WTC11 (cell line): ENCODE measurements around the gene SLC13A5. TPM values are rescaled to one million over a fixed set of nuclear protein-coding genes. Genes with fewer than 3 reads are reported as not detected.
"Not testable (repeated sequence)": the region's sequence is repeated elsewhere in the genome, so short reads cannot be mapped to it uniquely, and the experiment has no call there.

Experiments
- ATAC-seq: fragments of 200-7000 bp; cut with Tn5 transposase; 2 replicates; pipeline ENCODE4 v1.10.0; 2021; ENCODE audit warnings: mild to moderate bottlenecking, moderate library complexity
- CTCF ChIA-PET: fragments of 300-600 bp; sonication (Branson Sonifier 250); formaldehyde crosslinking; loops from one replicate; lab custom pipeline; 2021; ENCODE audit warnings: antibody characterized with exemption; lab: Charles Lee
- POLR2A ChIA-PET: fragments of 350-600 bp; sonication (Branson Sonifier 250); formaldehyde crosslinking; loops from one replicate; lab custom pipeline; 2021; ENCODE audit warnings: antibody characterized with exemption; lab: Charles Lee
- DNase-seq: peaks from one replicate; pipeline ENCODE4 v3.0.0; 2021; ENCODE audit warnings: low spot score
- H3K27ac Mint-ChIP-seq: 2 replicates; pipeline ENCODE4 v1.8.0; 2021; ENCODE audit warnings: mixed read lengths
- H3K27me3 Mint-ChIP-seq: 2 replicates; pipeline ENCODE4 v1.8.0; 2021; ENCODE audit warnings: low read depth, mild to moderate bottlenecking, moderate library complexity, mixed read lengths
- H3K36me3 Mint-ChIP-seq: 2 replicates; pipeline ENCODE4 v1.8.0; 2021; ENCODE audit warnings: mixed read lengths
- H3K4me1 Mint-ChIP-seq: 2 replicates; pipeline ENCODE4 v1.8.0; 2022; ENCODE audit warnings: mixed read lengths
- H3K4me3 Mint-ChIP-seq: 2 replicates; pipeline ENCODE4 v1.8.0; 2021; ENCODE audit warnings: mild to moderate bottlenecking, moderate library complexity, mixed read lengths
- H3K9me3 Mint-ChIP-seq: 2 replicates; pipeline ENCODE4 v1.8.0; 2021; ENCODE audit warnings: mixed read lengths
- CREB1 ChIP-seq: sonication (generic); formaldehyde crosslinking; IDR thresholded peaks from 2 replicates; pipeline ENCODE4 v1.8.0; 2023; ENCODE audit warnings: mild to moderate bottlenecking, missing genetic modification reagents
- ESRRA ChIP-seq: sonication (generic); formaldehyde crosslinking; IDR thresholded peaks from 2 replicates; pipeline ENCODE4 v1.8.1; 2022; ENCODE audit warnings: mild to moderate bottlenecking, missing genetic modification reagents, borderline replicate concordance
- FOXJ3 ChIP-seq: sonication (generic); formaldehyde crosslinking; IDR thresholded peaks from 2 replicates; pipeline ENCODE4 v1.9.0; 2021; ENCODE audit warnings: missing genetic modification reagents, mild to moderate bottlenecking, borderline replicate concordance
- GRHL2 ChIP-seq: fragments of 250-450 bp; sonication (Bioruptor Pico); IDR thresholded peaks from 2 replicates; pipeline ENCODE4 v1.8.0; 2022; ENCODE audit warnings: mild to moderate bottlenecking, moderate library complexity; ENCODE audit not compliant: insufficient replicate concordance, severe bottlenecking
- JUN ChIP-seq: sonication (generic); formaldehyde crosslinking; IDR thresholded peaks from 2 replicates; pipeline ENCODE4 v1.8.0; 2023; ENCODE audit warnings: mild to moderate bottlenecking, missing genetic modification reagents
- NFE2L1 ChIP-seq: sonication (generic); formaldehyde crosslinking; IDR thresholded peaks from 2 replicates; pipeline ENCODE4 v1.8.1; 2023; ENCODE audit warnings: missing genetic modification reagents
- NR2C2 ChIP-seq: sonication (generic); formaldehyde crosslinking; IDR thresholded peaks from 2 replicates; pipeline ENCODE4 v1.8.0; 2022; ENCODE audit warnings: mild to moderate bottlenecking, missing genetic modification reagents
- TEAD4 ChIP-seq: sonication (generic); formaldehyde crosslinking; IDR thresholded peaks from 2 replicates; pipeline ENCODE4 v1.8.0; 2022; ENCODE audit warnings: mild to moderate bottlenecking, missing genetic modification reagents
- ZNF138 ChIP-seq: sonication (generic); formaldehyde crosslinking; conservative IDR thresholded peaks from 2 replicates; pipeline ENCODE4 v1.8.1; 2022; ENCODE audit warnings: mild to moderate bottlenecking, moderate library complexity, missing genetic modification reagents
- total RNA-seq: library from RNA; stranded (reverse); gene quantifications from 3 replicates; pipeline ENCODE4 v1.2.3, GENCODE V29; 2021
- TF ChIP-seq, protein P1 (sequence below): fragments of 200-600 bp; IDR thresholded peaks from 2 replicates; pipeline ENCODE4 v1.8.0; 2022; ENCODE audit warnings: antibody characterized with exemption
- TF ChIP-seq, protein P2 (sequence below): sonication (generic); formaldehyde crosslinking; IDR thresholded peaks from 2 replicates; pipeline ENCODE4 v1.8.1; 2023; ENCODE audit warnings: mild to moderate bottlenecking, moderate library complexity, missing genetic modification reagents
- TF ChIP-seq, protein P3 (sequence below): sonication (generic); formaldehyde crosslinking; IDR thresholded peaks from 2 replicates; pipeline ENCODE4 v1.8.1; 2022; ENCODE audit warnings: mild to moderate bottlenecking, moderate library complexity, missing genetic modification reagents
- TF ChIP-seq, protein P4 (sequence below): fragments of 250-450 bp; sonication (Bioruptor Pico); IDR thresholded peaks from 2 replicates; pipeline ENCODE4 v1.9.0; 2021; ENCODE audit warnings: mild to moderate bottlenecking, borderline replicate concordance
- TF ChIP-seq, protein P5 (sequence below): sonication (generic); formaldehyde crosslinking; IDR thresholded peaks from 2 replicates; pipeline ENCODE4 v1.8.1; 2023; ENCODE audit warnings: mild to moderate bottlenecking, missing genetic modification reagents
- TF ChIP-seq, protein P6 (sequence below): sonication (generic); formaldehyde crosslinking; IDR thresholded peaks from 2 replicates; pipeline ENCODE4 v1.8.1; 2023; ENCODE audit warnings: mild to moderate bottlenecking, missing genetic modification reagents, moderate library complexity
- TF ChIP-seq, protein P7 (sequence below): sonication (generic); formaldehyde crosslinking; IDR thresholded peaks from 2 replicates; pipeline ENCODE4 v1.8.0; 2023; ENCODE audit warnings: missing genetic modification reagents
- TF ChIP-seq, protein P8 (sequence below): fragments of 250-450 bp; sonication (Bioruptor Pico); conservative IDR thresholded peaks from 2 replicates; pipeline ENCODE4 v1.9.0; 2021; ENCODE audit warnings: mild to moderate bottlenecking

Gene SLC13A5
- total RNA-seq, 1 experiment from 2014 or later = 1.8 TPM

DNA sequence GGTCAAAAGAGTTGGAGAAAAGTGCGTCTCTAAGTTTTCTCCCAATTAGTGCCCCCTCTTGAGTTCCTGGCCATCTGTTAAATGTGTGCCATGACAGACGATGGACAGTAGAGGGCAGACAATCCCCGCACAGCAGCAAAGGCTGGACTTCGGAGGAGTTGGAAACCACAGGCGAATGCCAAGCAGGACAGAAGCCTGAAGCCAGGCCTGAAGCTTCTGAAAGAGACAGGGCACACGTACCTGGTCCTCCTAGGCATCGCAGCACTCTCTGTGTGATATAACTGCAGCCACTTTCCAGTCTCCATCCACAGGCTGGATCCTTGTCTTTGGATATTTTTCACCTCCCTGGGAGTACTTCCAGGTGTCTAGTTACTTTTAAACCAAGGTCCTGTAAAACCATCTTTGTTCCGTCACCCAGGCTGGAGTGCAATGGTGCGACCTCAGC lies 47.1 kb downstream of the SLC13A5 start:
- ChIA-PET POLR2A (no interaction called here), CTCF (interaction anchor here (0.5 to 3.0 kb wide), 27 partner anchors 9 to 356 kb away, joined by 3 to 31 read pairs (median 4); partner anchors contain the start of genes FBXO39, SLC13A5 and TEKT1)
- TF ChIP-seq, protein P1, sequence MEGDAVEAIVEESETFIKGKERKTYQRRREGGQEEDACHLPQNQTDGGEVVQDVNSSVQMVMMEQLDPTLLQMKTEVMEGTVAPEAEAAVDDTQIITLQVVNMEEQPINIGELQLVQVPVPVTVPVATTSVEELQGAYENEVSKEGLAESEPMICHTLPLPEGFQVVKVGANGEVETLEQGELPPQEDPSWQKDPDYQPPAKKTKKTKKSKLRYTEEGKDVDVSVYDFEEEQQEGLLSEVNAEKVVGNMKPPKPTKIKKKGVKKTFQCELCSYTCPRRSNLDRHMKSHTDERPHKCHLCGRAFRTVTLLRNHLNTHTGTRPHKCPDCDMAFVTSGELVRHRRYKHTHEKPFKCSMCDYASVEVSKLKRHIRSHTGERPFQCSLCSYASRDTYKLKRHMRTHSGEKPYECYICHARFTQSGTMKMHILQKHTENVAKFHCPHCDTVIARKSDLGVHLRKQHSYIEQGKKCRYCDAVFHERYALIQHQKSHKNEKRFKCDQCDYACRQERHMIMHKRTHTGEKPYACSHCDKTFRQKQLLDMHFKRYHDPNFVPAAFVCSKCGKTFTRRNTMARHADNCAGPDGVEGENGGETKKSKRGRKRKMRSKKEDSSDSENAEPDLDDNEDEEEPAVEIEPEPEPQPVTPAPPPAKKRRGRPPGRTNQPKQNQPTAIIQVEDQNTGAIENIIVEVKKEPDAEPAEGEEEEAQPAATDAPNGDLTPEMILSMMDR = peak; percentile 68
- TF ChIP-seq, protein P2, sequence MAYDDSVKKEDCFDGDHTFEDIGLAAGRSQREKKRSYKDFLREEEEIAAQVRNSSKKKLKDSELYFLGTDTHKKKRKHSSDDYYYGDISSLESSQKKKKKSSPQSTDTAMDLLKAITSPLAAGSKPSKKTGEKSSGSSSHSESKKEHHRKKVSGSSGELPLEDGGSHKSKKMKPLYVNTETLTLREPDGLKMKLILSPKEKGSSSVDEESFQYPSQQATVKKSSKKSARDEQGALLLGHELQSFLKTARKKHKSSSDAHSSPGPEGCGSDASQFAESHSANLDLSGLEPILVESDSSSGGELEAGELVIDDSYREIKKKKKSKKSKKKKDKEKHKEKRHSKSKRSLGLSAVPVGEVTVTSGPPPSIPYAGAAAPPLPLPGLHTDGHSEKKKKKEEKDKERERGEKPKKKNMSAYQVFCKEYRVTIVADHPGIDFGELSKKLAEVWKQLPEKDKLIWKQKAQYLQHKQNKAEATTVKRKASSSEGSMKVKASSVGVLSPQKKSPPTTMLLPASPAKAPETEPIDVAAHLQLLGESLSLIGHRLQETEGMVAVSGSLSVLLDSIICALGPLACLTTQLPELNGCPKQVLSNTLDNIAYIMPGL (CRISPR knock-in tag) = no peak
- peak; percentile 95 for ATAC-seq
- Mint-ChIP-seq H3K27ac (no peak overlapping the region), H3K9me3 (no peaks in the 10 kb centered on the region), H3K27me3 (peaks cover 41% of the 10 kb centered on the region), H3K4me1 (peaks cover 12% of the 10 kb centered on the region), H3K36me3 (no peaks in the 10 kb centered on the region), H3K4me3 (no peak overlapping the region)
- DNase-seq = peak; percentile 78

DNA sequence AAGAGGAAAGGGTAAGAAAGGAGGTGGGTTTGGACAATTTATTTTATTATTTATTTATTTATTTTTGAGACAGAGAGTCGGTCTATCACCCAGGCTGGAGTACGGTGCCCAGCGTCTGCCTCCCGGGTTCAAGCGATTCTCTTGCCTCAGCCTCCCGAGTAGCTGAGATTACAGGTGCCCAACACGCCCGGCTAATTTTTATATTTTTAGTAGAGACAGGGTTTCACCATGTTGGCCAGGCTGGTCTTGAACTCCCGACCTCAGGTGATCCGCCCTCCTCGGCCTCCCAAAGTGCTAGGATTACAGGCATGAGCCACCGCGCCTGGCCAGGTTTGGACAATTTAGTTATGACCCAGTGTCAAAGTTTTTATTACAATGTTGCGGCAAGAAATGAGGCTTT lies 50.0 kb downstream of the SLC13A5 start:
- H3K27me3 Mint-ChIP-seq = peaks cover 55% of the 10 kb centered on the region
- ATAC-seq, H3K27ac Mint-ChIP-seq, H3K9me3 Mint-ChIP-seq, POLR2A ChIA-PET, DNase-seq, H3K4me1 Mint-ChIP-seq, H3K36me3 Mint-ChIP-seq, H3K4me3 Mint-ChIP-seq: not testable (repeated sequence)
- CTCF ChIA-PET = interaction anchor here (0.6 kb wide), 1 partner anchor 897 kb away, joined by 3 read pairs; no protein-coding TSS in a partner anchor

DNA sequence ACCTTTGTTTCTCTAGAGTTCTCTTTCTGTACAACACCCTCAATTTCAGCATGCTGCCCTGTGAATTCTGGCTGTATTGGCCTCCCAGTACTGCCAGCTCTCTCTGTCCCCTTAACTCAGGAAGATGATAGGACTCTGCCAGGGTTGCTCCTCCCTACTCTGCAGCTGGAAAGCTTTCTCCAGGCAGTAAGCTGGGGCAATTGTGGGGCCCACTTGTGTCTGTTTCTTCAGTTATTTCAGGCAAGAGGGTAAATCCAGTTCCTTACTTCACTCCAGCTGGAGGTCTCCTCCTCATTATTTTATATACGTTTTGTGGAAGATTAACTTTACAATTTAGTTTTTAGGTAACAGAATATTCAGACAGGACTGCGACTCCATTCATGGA lies 51.7 kb downstream of the SLC13A5 start:
- no peak for ATAC-seq
- CTCF ChIA-PET = interaction anchor here (0.8 to 1.6 kb wide), 3 partner anchors 182 to 361 kb away, joined by 3 to 8 read pairs (median 3); no protein-coding TSS in a partner anchor
- H3K27me3 Mint-ChIP-seq = peaks cover 55% of the 10 kb centered on the region
- TF ChIP-seq, protein P3, sequence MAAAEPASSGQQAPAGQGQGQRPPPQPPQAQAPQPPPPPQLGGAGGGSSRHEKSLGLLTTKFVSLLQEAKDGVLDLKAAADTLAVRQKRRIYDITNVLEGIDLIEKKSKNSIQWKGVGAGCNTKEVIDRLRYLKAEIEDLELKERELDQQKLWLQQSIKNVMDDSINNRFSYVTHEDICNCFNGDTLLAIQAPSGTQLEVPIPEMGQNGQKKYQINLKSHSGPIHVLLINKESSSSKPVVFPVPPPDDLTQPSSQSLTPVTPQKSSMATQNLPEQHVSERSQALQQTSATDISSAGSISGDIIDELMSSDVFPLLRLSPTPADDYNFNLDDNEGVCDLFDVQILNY = no peak
- TF ChIP-seq FOXJ3 (CRISPR knock-in tag) (no peak), NR2C2 (CRISPR knock-in tag) (no peak), GRHL2 (CRISPR knock-in tag) (no peak), JUN (no peak), TEAD4 (no peak), CREB1 (CRISPR knock-in tag) (no peak), ESRRA (CRISPR knock-in tag) (no peak), NFE2L1 (no peak), ZNF138 (CRISPR knock-in tag) (no peak)
- TF ChIP-seq, protein P4, sequence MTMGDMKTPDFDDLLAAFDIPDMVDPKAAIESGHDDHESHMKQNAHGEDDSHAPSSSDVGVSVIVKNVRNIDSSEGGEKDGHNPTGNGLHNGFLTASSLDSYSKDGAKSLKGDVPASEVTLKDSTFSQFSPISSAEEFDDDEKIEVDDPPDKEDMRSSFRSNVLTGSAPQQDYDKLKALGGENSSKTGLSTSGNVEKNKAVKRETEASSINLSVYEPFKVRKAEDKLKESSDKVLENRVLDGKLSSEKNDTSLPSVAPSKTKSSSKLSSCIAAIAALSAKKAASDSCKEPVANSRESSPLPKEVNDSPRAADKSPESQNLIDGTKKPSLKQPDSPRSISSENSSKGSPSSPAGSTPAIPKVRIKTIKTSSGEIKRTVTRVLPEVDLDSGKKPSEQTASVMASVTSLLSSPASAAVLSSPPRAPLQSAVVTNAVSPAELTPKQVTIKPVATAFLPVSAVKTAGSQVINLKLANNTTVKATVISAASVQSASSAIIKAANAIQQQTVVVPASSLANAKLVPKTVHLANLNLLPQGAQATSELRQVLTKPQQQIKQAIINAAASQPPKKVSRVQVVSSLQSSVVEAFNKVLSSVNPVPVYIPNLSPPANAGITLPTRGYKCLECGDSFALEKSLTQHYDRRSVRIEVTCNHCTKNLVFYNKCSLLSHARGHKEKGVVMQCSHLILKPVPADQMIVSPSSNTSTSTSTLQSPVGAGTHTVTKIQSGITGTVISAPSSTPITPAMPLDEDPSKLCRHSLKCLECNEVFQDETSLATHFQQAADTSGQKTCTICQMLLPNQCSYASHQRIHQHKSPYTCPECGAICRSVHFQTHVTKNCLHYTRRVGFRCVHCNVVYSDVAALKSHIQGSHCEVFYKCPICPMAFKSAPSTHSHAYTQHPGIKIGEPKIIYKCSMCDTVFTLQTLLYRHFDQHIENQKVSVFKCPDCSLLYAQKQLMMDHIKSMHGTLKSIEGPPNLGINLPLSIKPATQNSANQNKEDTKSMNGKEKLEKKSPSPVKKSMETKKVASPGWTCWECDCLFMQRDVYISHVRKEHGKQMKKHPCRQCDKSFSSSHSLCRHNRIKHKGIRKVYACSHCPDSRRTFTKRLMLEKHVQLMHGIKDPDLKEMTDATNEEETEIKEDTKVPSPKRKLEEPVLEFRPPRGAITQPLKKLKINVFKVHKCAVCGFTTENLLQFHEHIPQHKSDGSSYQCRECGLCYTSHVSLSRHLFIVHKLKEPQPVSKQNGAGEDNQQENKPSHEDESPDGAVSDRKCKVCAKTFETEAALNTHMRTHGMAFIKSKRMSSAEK (CRISPR knock-in tag) = no peak
- TF ChIP-seq, protein P5, sequence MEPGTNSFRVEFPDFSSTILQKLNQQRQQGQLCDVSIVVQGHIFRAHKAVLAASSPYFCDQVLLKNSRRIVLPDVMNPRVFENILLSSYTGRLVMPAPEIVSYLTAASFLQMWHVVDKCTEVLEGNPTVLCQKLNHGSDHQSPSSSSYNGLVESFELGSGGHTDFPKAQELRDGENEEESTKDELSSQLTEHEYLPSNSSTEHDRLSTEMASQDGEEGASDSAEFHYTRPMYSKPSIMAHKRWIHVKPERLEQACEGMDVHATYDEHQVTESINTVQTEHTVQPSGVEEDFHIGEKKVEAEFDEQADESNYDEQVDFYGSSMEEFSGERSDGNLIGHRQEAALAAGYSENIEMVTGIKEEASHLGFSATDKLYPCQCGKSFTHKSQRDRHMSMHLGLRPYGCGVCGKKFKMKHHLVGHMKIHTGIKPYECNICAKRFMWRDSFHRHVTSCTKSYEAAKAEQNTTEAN (CRISPR knock-in tag) = no peak
- TF ChIP-seq, protein P6, sequence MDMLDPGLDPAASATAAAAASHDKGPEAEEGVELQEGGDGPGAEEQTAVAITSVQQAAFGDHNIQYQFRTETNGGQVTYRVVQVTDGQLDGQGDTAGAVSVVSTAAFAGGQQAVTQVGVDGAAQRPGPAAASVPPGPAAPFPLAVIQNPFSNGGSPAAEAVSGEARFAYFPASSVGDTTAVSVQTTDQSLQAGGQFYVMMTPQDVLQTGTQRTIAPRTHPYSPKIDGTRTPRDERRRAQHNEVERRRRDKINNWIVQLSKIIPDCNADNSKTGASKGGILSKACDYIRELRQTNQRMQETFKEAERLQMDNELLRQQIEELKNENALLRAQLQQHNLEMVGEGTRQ (CRISPR knock-in tag) = no peak
- TF ChIP-seq, protein P7, sequence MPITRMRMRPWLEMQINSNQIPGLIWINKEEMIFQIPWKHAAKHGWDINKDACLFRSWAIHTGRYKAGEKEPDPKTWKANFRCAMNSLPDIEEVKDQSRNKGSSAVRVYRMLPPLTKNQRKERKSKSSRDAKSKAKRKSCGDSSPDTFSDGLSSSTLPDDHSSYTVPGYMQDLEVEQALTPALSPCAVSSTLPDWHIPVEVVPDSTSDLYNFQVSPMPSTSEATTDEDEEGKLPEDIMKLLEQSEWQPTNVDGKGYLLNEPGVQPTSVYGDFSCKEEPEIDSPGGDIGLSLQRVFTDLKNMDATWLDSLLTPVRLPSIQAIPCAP = no peak
- TF ChIP-seq, protein P8, sequence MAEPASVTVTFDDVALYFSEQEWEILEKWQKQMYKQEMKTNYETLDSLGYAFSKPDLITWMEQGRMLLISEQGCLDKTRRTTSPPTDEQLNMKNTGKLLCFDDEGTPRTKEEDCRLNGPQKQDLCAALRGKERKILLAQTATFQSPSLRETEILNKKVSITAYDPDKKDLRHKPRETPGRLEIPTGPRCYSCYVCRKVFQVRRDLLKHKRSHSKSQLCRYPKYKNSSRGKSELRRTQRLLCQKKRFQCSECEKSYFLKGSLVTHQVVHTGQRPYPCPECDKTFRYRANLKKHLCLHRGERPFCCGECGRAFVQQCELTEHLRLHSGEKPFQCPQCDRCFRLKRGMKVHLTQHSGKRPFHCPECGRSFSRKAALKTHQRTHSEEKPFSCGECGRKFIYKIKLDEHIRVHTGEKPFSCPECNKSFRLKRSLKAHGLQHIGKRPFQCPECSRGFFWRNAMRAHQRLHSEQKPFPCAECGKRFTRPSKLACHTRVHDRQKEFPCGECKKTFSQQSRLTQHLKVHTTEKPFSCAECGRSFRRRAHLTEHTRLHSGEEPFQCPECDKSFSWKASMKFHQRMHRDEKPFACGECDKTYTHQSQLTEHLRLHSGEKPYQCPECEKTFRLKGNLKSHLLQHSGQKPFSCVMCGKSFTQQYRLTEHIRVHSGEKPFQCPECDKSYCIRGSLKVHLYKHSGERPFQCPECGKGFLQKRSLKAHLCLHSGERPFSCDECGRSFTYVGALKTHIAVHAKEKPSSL = no peak

More for the DNA sequence above, 51.7 kb downstream of the SLC13A5 start:
- H3K4me1 Mint-ChIP-seq = peaks cover 11% of the 10 kb centered on the region
- H3K9me3 Mint-ChIP-seq = no peaks in the 10 kb centered on the region
- POLR2A ChIA-PET = no interaction called here
- H3K36me3 Mint-ChIP-seq = no peaks in the 10 kb centered on the region
- no peak overlapping the region for H3K27ac Mint-ChIP-seq
- H3K4me3 Mint-ChIP-seq = no peak overlapping the region
- DNase-seq = no peak
